A204.1 (cell line): ENCODE measurements around the gene CNPY3.
"Not testable (repeated sequence)": the region's sequence is repeated elsewhere in the genome, so short reads cannot be mapped to it uniquely, and the experiment has no call there.

Source experiments
- FAIRE-seq: peaks from 2 replicates; lab custom pipeline; 2012; peaks lifted over from hg19 to GRCh38; lab: Jason Lieb, UNC

The CNPY3 gene

DNA sequence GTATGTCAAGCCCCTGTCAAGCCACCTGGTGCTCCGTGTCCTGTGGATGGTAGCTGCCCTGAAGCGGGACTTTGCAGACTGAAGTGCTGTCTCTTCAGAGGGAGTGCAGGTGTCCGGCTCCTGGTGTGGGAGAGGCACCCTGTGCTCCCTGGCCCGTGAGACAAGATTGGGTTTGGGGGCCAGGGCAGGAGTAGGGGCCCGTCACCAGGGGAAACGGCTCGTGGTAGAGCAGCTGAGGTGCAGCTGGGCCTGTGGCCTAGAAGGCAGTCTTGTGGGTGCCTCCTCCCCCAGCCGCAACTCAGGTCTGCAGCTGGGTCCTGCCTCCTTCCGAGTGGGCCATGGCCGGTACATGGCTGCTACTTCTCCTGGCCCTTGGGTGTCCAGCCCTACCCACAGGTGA is 13.5 kb upstream of the CNPY3 start, which contains the start of gene PTCRA:
Gene PTCRA, plus strand, starts transcription at position 322 of the 400 bp plus-strand sequence. Its CDS starts 17 bp downstream, at position 339.
- FAIRE-seq: no peak

GRCh38 chr6:42916288-42916687 is 13.0 kb upstream of the CNPY3 start:
- FAIRE-seq: no peak

DNA sequence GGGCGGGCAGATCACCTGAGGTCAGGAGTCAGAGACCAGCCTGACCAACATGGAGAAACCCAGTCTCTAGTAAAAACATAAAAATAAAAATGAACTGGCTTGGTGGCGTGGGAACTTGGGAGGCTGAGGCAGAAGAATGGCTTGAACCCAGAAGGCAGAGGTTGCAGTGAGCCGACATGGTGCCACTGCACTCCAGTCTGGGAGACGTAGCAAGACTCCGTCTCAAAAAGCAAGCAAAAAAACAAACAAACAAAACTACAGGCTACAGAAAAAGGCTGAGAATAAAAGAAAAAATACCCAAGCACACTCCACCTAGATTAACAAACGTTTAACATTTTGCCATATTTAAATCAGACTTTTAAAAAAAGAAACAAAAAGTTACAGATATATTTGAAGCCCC is 7.5 kb upstream of the CNPY3 start:
- FAIRE-seq: no peak

DNA sequence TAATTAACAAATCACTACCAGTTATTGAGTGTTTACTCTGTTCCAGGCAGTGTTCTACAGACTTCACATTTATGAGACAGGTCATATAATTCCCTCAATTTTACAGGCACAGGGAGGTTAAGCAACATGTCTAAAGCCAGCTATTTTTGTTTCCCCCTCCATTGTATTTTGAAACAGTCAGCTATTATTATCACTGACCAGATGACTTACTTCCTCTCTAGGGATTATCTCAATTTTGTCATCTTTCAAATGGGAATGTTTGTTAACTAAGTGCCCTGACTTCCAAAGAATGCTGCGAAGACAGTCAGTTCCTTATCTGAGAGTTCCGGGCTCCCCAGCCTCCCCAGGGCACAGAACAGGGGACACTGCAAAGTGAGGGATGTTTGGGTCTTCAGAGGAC is 5.6 kb upstream of the CNPY3 start:
- FAIRE-seq: no peak

DNA sequence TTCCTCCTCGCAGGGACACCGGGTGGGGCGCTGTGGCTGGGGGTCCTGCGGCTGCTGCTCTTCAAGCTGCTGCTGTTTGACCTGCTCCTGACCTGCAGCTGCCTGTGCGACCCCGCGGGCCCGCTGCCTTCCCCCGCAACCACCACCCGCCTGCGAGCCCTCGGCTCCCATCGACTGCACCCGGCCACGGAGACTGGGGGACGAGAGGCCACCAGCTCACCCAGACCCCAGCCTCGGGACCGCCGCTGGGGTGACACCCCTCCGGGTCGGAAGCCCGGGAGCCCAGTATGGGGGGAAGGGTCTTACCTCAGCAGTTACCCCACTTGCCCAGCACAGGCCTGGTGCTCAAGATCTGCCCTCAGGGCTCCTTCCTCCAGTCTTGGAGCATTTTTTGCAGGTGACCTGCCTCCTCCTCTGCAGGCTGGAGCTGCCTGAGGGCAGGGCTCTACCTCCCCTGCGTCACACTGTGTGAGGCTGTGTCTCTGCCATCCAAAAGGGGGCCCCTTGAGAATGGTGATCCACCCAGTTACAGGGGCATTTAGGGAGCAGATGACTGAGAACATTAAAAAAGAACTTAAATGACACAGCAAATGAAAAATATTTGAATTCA is 3.9 kb upstream of the CNPY3 start:
- no peak for FAIRE-seq

GRCh38 chr6:42929821-42930360 is 611 bp downstream of the CNPY3 start:
- FAIRE-seq: no peak

- FAIRE-seq: no peak
Observed at GRCh38 chr6:42932412-42932811, 3.1 kb downstream of the CNPY3 start.

GRCh38 chr6:42933205-42933604 is 3.9 kb downstream of the CNPY3 start:
- FAIRE-seq: no peak

- no peak for FAIRE-seq
Observed at GRCh38 chr6:42935322-42935721, 6.0 kb downstream of the CNPY3 start.

GRCh38 chr6:42936398-42936797 is 7.1 kb downstream of the CNPY3 start:
- FAIRE-seq: no peak

DNA sequence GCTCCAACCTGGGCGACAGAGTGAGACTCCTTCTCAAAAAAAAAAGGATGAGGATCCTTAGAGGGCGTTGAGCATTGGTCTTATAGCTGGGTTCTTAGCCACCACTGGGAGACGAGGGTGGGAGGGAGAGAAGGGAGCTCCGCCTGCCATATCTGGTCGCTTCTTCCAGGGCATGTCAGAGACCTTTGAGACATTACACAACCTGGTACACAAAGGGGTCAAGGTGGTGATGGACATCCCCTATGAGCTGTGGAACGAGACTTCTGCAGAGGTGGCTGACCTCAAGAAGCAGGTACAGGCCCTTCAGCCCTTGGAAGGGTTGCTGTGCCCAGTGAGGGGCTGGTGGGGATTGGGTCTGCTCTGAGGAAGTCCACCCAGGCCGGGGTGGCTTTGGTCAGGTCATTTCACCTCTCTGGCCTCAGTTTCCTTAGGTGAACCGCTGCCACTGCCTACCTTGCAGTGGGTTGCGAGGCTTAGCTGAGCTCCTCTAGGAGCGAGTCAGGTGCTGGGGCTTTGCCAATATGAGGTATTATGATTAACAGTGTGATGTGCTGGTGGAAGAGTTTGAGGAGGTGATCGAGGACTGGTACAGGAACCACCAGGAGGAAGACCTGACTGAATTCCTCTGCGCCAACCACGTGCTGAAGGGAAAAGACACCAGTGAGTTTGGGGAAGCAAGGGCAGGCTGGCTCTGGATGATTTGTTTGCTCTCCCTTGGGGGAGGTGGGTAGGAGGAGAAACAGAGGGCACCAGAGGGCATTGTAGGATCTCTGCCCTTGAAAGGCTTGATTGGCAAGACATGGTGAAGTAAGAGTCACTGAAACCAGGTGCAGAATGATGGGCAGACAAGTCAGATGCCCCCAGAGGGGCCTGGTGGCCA is 8.5 kb downstream of the CNPY3 start:
- no peak for FAIRE-seq

DNA sequence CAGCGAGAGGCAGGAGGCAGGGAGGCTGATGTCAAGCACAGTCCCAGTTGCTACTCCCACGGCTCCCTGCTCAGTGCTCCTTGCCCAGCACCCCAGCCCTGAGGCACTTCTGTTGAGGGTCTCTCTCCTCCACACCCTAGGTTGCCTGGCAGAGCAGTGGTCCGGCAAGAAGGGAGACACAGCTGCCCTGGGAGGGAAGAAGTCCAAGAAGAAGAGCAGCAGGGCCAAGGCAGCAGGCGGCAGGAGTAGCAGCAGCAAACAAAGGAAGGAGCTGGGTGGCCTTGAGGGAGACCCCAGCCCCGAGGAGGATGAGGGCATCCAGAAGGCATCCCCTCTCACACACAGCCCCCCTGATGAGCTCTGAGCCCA is 9.1 kb downstream of the CNPY3 start:
- FAIRE-seq: no peak

GRCh38 chr6:42938987-42939809 is 9.9 kb downstream of the CNPY3 start:
- FAIRE-seq: no peak

DNA sequence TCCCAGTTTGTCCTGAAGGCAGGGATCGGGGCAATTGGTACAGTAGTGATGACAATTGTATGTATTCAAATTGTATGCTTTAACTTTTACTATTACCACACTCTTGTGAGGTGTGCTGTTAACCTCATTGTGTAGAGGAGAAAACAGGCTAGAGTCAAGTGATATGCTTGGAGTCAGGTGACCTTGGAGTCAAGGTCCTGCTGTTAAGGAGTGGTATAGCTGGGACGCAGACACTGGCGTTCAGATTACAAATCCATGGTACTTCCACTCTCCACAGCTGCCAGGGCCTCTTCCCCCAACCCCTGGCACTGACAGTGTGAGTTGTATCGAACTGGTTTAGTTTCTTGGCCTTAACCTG is 10.5 kb downstream of the CNPY3 start:
- no peak for FAIRE-seq

DNA sequence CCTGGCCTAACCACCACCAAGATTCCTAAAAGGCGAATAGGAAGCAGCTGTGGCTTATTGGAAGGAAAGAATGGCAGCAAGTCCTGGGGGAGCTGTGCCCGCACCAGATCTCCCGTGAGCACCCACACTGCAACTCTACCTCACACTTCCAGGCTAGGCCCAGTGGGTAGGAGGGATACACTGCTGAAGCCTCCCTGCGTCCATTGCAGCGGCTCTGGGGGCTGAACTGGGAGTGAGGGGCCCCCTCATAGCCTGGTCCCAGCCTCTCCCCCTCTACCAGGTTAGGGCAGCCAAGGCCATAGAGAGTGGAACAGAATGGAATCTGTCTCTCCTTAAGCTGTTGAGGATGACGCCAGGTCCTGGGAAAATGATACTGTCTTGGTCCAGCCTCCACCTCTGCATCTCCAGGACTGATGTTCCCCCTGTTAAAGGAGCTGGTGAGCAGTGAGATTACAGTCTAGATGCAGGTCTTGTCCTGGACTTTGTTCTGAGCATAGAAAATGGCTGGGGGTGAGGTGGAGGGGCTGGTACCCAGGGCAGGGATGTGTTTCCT is 11.3 kb downstream of the CNPY3 start:
- FAIRE-seq: no peak

- not testable (repeated sequence) for FAIRE-seq
Observed at GRCh38 chr6:42941356-42941755, 12.1 kb downstream of the CNPY3 start.

DNA sequence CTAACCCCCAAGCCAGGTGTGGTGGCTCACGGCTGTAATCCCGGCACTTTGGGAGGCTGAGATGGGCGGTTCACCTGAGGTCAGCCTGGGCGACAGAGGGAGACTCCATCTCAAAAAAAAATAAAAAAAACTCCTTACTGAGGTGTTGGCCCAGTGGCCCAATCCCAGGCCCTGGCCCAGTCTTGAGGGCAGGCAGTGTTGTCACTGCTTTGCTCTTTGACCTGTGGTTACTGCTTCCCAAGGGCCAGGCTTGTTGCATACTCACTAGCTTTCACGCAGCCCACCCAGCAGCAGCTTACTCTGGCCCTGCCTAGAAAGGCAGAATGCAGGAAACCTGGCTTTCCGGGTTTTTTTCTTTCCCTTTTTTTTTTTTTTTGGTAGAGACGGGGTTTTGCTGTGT is 13.2 kb downstream of the CNPY3 start:
- no peak for FAIRE-seq

DNA sequence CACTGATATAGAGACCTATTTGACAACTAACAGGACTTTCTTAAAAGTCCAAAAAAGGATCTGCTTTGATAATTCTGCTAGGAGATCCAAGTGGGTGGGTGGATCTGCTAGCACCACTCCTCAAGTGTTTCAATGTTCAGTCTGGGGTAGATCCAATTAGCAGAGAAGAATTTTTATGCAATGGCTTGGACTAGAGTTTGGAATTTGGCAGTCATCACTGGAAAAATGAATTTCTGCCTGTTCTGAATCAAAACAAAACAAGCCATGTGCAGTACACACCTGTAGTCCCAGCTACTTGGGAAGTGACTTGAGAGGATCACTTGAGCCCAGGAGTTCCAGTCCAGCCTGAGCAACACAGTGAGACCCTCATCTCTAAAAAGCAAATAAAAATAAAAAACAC is 18.7 kb downstream of the CNPY3 start:
- no peak for FAIRE-seq

DNA sequence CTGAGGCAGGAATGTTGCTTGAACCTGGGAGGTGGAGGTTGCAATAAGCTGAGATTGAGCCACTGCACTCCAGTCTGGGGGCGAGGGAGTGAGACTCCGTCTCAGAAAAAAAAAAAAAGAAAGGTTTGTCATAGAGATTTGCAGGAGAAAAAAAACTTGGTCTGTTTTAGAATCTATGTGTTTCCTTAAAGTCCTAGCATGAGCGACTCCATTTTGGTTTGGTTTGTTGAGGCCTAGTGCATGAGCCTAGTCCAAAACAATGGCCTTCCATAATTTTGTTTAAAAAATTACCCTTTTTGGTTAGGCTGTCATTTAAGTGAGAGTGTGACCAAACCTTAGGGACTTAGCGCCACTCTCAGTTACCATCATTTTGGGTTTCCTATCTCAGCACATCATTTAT is 23.1 kb downstream of the CNPY3 start:
- FAIRE-seq: no peak

DNA sequence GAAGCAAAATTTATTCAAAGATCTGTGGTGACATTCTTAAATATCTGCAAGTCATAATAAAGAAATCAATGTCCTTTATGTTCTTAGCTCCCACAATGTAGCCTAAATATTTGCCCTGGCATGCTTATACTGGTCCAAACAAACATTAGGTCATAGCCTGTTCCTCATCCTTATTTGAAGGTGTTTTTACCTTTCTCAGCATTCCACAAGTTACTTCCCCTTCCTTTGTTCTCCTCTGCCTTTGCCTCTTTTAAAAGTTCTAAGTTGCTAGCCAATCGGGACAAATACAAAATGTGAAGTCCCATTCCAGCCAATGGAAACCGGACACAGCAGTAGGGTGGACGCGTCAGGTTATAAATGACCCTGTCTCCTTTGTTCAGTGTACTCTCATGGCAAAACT is 25.1 kb downstream of the CNPY3 start:
- not testable (repeated sequence) for FAIRE-seq

DNA sequence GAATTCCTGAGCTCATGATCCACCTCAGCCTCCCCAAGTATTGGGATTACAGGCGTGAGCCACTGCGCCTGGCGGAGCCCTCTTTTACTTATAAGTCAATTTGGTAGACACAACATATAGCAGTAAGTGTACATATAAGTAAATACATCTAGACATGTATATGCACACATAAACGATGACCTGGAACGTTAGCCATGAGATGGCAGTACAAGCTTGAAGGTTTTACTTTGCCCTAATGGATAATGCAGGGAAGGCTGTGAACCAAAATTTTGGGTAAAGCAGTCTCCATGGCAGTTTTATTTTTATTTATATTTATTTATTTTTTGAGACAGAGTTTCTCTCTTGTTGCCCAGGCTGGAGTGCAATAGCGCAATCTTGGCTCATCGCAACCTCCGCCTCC is 28.8 kb downstream of the CNPY3 start:
- FAIRE-seq: no peak

DNA sequence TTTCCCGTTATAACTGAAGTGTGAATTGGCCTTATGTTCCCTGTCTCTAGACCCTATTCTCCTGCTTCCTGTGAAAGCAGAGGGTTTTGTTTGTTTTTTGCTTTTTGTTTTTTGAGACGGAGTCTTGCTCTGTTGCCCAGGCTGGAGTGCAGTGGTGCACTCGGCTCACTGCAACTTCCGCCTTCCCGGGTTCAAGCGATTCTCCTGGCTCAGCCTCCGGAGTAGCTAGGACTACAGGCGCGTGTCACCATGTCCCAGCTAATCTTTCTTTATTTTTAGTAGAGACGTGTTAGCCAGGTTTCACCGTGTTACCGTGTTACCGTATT is 30.6 kb downstream of the CNPY3 start:
- no peak for FAIRE-seq
